ENCODE data around the gene EIF2B4. TPM values are rescaled to one million over a fixed set of nuclear protein-coding genes. Genes with fewer than 3 reads are reported as not detected.
A peak's percentile ranks its signal among the peaks of the same experiment; 100 is the strongest.

The EIF2B4 gene
- 10 to 100 TPM in 11 of 12 donors, not detected in 1; 29.0 to 37.7 (median 32.5) TPM for polyA plus RNA-seq (ENCODE audit: insufficient read length in 12 of 12)
- long read RNA-seq, donor 1, transcript EIF2B4-209 (2 exons, 607 nt), result major isoform, 18 of 30 reads
- long read RNA-seq, donor 1, partial matches to known transcripts, result 6 of 30 reads
- long read RNA-seq, donor 1, other reads (novel, unspliced or antisense), result 0 of 30 reads
- long read RNA-seq, donor 2, transcript EIF2B4-201 (13 exons, 1,792 nt), result major isoform, 10 of 15 reads
- long read RNA-seq, donor 2, partial matches to known transcripts, result 0 of 15 reads
- long read RNA-seq, donor 2, other reads (novel, unspliced or antisense), result 0 of 15 reads
- long read RNA-seq, donor 3, transcript EIF2B4-209 (2 exons, 607 nt), result major isoform, 7 of 11 reads
- long read RNA-seq, donor 3, partial matches to known transcripts, result 0 of 11 reads
- long read RNA-seq, donor 3, other reads (novel, unspliced or antisense), result 0 of 11 reads
- long read RNA-seq, donor 4, transcript EIF2B4-209 (2 exons, 607 nt), result major isoform, 6 of 8 reads
- long read RNA-seq, donor 4, partial matches to known transcripts, result 0 of 8 reads
- long read RNA-seq, donor 4, other reads (novel, unspliced or antisense), result 0 of 8 reads
- long read RNA-seq, donor 5, transcript EIF2B4-205 (13 exons, 1,608 nt), result minor isoform, 5 of 30 reads
- long read RNA-seq, donor 5, transcript EIF2B4-201 (13 exons, 1,792 nt), result major isoform, 9 of 30 reads
- long read RNA-seq, donor 5, partial matches to known transcripts, result 12 of 30 reads
- long read RNA-seq, donor 5, other reads (novel, unspliced or antisense), result 0 of 30 reads
- long read RNA-seq, donor 6, transcript EIF2B4-209 (2 exons, 607 nt), result major isoform, 5 of 8 reads
- long read RNA-seq, donor 6, partial matches to known transcripts, result 0 of 8 reads
- long read RNA-seq, donor 6, other reads (novel, unspliced or antisense), result 0 of 8 reads
- long read RNA-seq, donor 7, transcript EIF2B4-209 (2 exons, 607 nt), result major isoform, 8 of 11 reads
- long read RNA-seq, donor 7, partial matches to known transcripts, result 0 of 11 reads
- long read RNA-seq, donor 7, other reads (novel, unspliced or antisense), result 0 of 11 reads
- long read RNA-seq, donor 8, transcript EIF2B4-201 (13 exons, 1,792 nt), result major isoform, 5 of 14 reads
- long read RNA-seq, donor 8, transcript EIF2B4-205 (13 exons, 1,608 nt), result major isoform, 5 of 14 reads
- long read RNA-seq, donor 8, partial matches to known transcripts, result 0 of 14 reads
- long read RNA-seq, donor 8, other reads (novel, unspliced or antisense), result 0 of 14 reads
- long read RNA-seq, donor 9, transcript EIF2B4-209 (2 exons, 607 nt), result major isoform, 6 of 9 reads
- long read RNA-seq, donor 9, partial matches to known transcripts, result 0 of 9 reads
- long read RNA-seq, donor 9, other reads (novel, unspliced or antisense), result 0 of 9 reads
- long read RNA-seq, donor 10, transcript EIF2B4-201 (13 exons, 1,792 nt), result major isoform, 7 of 15 reads
- long read RNA-seq, donor 10, transcript EIF2B4-209 (2 exons, 607 nt), result minor isoform, 5 of 15 reads
- long read RNA-seq, donor 10, partial matches to known transcripts, result 0 of 15 reads
- long read RNA-seq, donor 10, other reads (novel, unspliced or antisense), result 0 of 15 reads
- long read RNA-seq, donor 11, full-length matches to known transcripts, result 14 of 14 reads
- long read RNA-seq, donor 11, partial matches to known transcripts, result 0 of 14 reads
- long read RNA-seq, donor 11, other reads (novel, unspliced or antisense), result 0 of 14 reads

DNA sequence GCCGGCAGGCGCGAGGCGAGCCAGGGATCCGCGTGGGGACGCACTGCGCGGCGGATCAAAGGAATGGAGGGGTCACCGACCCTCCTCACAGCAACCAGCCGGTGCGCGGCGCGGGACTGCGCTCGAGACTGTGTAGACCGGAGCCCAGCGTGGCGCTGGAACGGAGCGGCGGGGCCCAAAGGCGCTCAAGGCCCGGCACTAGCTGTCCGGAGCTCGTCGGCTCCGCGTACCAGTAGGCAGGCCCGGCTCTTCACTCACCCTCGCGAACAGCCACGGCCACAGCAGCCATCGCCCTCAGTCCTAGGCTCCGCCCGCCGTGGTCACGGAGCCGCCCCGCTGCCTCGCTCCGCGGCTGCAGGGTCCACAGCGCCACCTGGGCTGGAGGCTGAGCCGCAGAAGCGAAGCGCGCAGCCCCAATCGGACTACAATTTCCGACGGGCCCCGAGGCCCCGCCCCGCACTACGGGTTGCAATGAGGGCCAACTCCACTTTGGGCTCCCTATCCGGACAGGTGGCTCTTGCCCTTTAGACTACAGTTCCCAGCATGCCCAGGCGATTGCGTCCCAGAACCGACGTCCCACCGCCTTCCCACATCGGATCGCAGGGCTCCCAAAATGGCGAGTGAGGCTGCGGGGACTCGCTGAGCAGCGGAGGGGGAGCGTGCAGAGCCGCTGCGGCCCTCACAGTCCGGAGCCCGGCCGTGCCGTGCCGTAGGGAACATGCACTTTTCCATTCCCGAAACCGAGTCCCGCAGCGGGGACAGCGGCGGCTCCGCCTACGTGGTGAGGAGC is at the start of gene EIF2B4, which contains the start of gene SNX17:
Gene EIF2B4 (minus strand): TSS at position 313 of the 790 bp plus-strand sequence. CDS start 24 bp downstream, at position 289.
Gene SNX17 (plus strand): TSS at position 591 of the 790 bp plus-strand sequence. CDS start 128 bp downstream, at position 719.
- DNase-seq, result peak; percentile 100

DNA sequence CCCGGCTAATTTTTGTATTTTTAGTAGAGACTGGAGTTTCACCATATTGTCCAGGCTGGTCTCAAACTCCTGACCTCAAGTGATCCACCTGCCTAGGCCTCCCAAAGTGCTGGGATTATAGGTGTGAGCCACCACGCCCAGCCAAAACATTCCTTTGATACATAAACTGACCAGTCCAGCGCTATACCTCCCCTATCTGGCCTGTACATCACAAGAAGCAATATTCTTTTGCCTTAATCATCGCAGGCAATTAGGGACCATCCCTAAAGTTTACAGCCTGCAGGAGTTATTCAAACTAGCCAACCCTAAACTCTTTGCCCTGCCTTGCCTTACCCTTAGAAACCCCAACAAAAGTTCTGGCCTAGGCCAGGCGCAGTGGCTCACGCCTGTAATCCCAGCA is 46.0 kb upstream of the EIF2B4 start:
- DNase-seq, result no peak

DNA sequence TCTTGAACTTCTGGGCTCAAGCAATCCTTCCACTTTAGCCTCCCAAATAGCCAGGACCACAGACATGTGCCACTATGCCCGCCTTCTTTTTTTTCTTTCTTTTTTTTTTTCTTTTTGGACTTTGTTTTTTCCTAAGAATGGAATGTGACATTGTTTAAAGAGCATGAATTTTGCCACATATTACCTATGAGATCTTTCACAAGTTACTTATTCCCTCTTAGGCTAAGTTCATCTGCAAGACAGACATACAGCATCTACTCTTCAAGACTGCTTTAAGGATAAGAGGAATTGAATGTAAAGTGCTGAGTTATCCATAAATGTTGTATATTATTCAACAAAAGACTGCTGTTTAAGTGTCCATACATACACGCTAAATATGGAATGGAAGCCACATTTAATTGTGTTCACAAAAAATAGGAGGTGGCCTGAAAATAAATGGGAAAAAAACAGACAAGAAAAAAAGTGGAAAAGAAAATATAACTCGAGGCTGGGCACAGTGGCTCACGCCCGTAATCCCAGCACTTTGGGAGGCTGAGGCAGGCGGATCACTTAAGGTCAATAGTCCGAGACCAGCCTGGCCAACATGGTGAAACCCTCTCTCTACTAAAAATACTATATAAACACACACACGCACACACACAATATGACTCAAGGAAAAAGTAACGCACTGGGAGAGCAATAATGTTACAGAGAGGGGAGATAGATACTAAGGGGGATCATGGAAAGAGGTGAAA is 42.4 kb upstream of the EIF2B4 start:
- no peak for DNase-seq

DNA sequence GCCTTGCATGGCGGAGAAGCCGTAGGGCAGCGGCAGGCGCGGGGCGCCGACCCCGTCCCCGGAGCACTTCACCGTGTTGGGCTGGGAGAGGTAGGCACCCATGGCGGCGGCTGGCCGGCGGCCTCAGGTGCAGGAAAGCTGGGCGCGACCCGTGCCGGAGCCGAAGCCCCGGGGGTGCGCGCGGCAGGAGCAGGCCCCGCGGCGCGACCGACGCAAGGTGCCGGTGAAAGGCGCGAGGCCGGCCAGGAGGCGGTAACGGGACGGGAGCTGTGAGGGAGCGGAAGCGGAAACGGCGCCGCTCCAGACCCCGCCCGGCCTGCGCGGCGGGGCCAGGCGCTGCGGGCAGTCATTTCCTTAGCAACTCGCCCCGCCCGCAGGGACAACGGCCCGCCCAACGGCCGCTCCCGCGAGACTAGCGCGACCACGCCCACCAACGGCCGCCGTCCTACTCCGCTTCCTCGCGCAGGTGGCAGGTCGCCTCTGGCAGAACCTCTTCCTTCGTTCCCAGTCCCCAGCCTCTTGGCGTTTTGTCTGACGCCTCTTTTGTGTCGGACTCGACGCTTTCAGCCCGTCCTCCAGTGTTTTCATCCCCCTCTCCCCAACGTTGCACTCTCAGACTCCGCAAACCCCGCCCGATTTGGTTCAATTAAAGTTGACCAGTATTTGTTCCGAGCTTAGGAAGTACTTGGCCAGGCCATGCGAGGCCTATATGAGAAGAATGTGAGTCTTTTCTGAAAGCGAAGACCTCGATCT is 39.4 kb upstream of the EIF2B4 start, which contains the start of gene PPM1G:
Gene PPM1G (minus strand): TSS at position 271 of the 753 bp plus-strand sequence. CDS start 169 bp downstream, at position 102.
- peak; percentile 95 for DNase-seq

DNA sequence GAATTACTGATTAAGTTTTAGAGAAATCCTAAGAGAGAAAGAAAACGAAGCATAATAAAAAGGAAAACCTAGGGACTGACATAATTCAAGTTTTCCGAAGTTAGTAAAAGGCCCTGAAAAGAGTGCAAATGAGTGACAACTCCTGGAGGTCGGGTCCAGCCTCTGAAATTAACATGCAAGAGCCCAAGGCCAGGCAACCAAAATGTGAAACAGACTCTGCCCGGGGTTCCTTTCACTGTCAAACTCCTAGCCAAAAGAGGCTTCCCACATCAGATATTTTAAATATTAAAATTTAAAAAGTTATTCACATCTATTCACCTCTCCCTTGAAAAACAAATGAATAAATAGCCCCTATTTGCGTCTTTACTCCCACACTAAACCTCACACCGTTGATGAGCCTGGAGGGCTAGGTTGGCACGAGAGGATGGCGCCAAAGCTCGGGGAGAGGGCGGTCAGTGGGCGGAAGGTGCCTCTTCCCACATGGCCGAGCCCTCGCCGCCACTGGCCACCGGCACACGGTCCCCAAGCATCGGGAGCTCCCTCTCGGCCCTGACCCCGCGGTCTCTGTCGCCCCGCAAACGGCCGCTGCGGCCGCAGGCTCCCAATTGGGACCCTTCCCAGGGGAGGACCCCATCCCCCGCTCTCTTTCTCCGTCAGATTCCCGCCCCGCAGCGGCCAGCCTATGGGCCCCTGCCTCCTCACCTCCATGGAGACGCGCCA is 38.6 kb upstream of the EIF2B4 start:
- peak; percentile 19 for DNase-seq

DNA sequence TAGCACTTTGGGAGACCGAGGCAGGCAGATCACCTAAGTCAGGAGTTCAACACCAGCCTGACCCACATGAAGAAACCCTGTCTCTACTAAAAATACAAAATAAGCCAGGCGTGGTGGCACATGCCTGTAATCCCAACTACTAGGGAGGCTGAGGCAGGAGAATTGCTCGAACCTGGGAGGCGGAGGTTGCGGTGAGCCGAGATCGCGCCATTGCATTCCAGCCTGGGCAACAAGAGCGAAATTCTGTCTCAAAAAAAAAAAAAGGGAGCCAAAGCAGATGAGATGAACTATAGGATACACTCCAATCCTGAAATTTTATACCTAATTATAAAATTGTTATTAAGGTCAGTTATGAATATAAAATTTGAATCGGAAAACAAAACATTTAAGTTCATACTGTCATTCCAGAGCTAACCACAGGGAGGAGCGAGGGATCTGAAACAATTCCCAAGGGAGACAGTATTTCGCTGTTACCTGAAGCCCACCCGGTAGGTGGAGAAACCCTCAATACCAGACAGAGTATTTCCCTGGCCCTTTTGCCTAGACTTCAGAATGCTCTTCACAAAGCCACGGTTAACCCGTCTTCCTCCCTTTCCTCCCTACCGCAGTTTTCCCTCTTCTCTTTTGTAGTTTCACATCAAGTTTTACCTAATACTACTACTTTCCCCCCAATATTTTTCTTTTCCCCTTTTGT is 37.8 kb upstream of the EIF2B4 start:
- DNase-seq, result peak; percentile 13

DNA sequence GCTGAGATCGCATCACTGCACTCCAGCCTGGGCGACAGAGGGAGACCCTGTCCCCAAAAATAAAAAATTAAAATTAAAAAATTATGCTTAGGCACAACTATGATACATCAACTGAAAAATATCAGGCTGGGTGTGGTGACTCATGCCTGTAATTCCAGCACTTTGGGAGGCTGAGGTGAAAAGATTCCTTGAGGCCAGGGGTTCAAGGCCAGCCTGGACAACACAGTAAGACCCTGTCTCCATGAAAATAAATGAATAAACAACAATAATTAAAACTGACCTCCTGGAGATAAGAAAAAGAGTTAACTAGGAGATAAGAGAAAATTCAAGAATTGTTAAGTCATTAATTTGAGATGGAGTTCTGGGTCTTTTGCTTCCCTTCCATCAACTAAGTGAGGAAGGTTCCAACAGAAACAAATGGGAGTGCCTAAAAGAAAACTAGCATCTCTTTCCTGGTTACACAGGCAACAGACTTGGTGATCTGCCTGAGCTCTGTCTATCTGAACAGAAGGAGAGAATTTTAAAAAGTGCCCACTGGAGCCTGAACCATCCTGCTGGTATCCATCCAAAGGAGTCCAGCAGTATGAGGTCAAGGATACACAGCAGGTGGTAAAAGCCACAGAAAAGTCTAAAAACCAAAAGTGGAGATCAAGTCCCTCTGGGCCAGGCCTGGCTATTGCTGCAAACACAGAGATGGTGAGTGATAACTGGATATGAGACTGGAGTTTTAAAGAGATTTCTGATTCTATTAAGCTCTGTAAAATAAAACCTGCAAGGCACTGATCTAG is 30.4 kb upstream of the EIF2B4 start:
- no peak for DNase-seq

DNA sequence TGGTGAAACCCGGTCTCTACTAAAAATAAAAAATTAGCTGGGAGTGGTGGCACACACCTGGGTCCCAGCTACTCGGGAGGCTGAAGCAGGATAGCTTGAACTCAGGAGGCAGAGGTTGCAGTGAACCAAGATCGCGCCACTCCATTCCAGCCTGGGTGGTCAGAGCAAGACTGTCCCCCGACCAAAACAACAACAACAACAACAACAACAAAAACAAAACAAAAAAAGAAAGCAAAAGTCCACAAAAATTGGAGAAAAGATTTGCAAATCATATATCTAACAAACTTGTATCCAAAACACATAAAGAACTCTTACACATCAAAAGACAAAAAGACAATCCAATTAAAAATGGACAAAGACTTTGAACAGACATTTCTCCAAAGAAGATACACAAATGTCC is 28.8 kb upstream of the EIF2B4 start:
- no peak for DNase-seq

DNA sequence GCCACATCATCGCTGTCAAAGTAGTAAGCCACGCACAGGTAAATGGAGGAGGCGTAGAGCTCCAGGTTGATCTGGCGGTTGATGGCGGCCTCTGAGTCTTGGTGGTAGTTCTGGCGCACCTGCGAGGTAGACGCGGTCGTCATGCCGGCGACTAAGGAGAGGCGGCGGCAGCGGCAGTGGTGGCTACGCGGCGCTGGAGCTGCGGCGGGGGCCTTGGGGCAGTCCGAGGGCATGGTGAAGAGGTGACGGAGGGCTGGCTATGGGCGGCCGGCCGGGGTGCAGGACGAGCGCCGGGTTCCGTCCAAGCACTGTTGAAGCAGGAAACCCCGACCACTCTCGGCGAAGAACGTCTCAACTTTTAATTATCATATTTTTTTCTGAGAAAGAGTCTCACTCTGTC is 23.1 kb upstream of the EIF2B4 start:
- DNase-seq, result no peak

DNA sequence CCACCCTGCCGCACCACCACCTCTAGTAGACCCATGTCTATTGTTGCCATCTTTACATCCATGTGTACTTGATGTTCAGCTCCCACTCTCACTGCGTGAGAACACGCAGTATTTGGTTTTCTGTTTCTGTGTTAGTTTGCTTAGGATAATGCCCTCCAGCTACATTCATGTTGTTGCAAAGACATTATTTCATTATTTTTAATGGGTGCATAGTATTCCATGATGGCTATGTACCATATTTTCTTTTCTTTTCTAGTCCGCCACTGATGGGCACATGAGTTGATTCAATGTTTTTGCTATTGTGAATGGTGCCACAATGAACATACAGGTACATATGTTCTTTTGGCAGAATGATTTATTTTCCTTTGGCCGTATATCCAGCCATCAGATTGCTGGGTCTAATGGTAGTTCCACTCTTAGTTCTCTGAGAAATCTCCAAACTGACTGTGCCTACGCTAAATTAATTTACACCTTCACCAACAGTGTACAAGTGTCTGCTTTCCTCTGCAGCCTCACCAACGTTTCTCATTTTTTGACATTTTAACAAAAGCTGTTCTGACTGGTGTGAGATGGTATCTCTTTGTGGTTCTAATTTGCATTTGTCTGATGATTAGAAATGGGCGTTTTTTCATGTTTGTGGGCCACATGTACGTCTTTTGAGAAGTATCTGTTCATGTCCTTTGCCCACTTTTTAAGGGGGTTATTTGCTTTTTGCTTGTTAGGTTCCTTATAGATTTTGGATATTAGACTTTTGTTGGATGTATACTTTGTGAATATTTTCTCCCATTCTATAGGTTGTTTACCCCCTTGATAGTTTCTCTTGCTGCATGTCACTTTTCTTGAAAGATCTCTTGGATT is 20.9 kb upstream of the EIF2B4 start:
- no peak for DNase-seq

DNA sequence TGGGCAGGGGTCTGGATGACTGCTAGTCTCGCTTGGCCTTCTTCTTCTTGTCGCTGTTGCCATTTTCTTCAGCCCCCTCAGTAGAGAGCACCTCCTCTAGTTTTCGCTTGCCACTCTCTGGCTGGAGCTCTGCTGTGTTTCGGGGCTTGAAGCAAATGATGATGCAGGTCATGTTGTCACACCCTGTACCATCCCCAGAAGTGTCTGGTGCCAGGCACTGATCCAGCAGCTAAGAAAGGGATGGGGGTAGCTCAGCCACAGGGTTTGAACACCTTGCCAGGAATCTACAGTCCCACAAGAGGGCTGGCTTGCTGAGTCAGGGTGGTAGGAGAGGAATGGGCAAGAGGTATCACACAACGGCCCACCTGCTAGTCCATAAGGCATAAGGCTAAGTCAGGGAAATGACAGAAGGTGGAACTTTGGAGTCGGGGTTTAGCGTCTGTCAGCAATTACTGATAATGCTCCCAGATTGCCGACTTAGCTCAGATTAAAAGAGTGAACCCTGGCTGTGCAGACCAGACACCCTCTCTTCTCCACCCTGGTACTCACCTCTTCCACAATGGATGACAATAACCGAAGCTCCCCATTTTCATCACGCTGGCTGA is 11.5 kb upstream of the EIF2B4 start:
- DNase-seq, result no peak

DNA sequence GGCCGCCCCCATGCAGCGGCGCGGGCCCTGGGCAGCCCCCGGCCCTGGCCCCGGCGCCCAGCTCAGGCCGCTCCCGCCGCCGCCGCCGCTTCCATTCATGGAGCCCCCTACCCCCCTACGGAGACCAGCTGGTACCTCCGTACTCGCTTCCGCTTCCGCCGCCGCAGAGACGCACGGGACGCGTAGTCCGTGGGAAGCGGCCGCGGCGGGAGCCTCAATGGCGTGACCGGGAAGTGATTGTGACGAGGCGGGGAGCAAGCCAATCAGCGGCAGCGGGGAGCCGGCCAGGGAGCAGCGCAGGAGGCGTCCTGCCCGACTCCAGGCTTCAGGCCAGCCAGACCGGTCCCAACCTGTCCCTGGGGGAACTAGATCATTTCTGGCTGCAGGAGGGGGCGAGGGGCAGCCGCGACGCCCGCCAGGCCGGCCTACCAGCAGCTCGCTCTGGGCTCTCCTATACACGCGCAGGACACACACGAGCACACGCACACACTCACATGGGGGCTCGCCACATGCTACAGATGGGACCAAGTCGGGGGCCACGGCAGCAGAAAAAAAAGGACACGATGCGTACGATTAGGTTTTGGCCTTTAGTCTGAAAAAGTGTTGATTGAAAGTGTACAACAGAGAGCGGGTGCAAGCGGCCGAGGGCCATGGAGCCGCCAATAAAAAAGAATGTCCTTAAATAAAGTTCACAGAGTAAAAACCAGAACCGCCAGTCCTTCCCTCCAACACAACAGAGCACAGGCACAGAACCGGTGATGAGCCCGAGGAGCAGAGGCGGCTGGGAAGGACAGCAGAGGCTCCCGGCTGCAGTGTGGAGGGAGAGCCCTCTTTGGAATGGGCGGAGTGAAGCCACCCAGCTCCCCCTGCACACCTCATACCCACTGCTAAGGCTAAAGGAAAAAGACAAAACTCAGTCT is 10.7 kb upstream of the EIF2B4 start, which contains the start of gene ZNF513:
Gene ZNF513 (minus strand): TSS at position 109 of the 920 bp plus-strand sequence. CDS start 208 bp downstream, outside the sequence.
- DNase-seq, result peak; percentile 94
